ENCODE measurements around the gene EFCAB8.
A peak's percentile ranks its signal among the peaks of the same experiment; 100 is the strongest.
"Not testable (repeated sequence)": the region's sequence is repeated elsewhere in the genome, so short reads cannot be mapped to it uniquely, and the experiment has no call there.

The EFCAB8 gene

GRCh38 chr20:32970115-32970972 is 111.6 kb downstream of the EFCAB8 start:
- DNase-seq (ENCODE audit: low read depth in 1 of 2, low spot score in 1 of 2) = no peak
- no peak for TF ChIP-seq JUND (IDR thresholded peaks at IDR 0.05; ENCODE audit: low read depth)
- in situ Hi-C loops (cut with HindIII; ENCODE audit: low pct_unique_long_range_greater_than_20kb, low sequenced_read_pairs) = no loop called here

GRCh38 chr20:32970973-32971300 is 112.2 kb downstream of the EFCAB8 start:
- no peak for TF ChIP-seq JUND (IDR thresholded peaks at IDR 0.05; ENCODE audit: low read depth)
- in situ Hi-C loops (cut with HindIII; ENCODE audit: low pct_unique_long_range_greater_than_20kb, low sequenced_read_pairs) = no loop called here
- DNase-seq (ENCODE audit: low read depth in 1 of 2, low spot score in 1 of 2) = no peak

- DNase-seq (ENCODE audit: low read depth in 1 of 2, low spot score in 1 of 2) = no peak
Observed at GRCh38 chr20:32971703-32972161, 113.0 kb downstream of the EFCAB8 start.

GRCh38 chr20:32972181-32973076 is 113.7 kb downstream of the EFCAB8 start:
- DNase-seq (ENCODE audit: low read depth in 1 of 2, low spot score in 1 of 2) = no peak
- no peak for TF ChIP-seq JUND (IDR thresholded peaks at IDR 0.05; ENCODE audit: low read depth)
- in situ Hi-C loops (cut with HindIII; ENCODE audit: low pct_unique_long_range_greater_than_20kb, low sequenced_read_pairs) = no loop called here

More at GRCh38 chr20:32971703-32972161, 113.0 kb downstream of the EFCAB8 start:
- TF ChIP-seq JUND (IDR thresholded peaks at IDR 0.05; ENCODE audit: low read depth) = no peak
- in situ Hi-C loops (cut with HindIII; ENCODE audit: low pct_unique_long_range_greater_than_20kb, low sequenced_read_pairs) = no loop called here

GRCh38 chr20:32973077-32973717 is 114.5 kb downstream of the EFCAB8 start:
- TF ChIP-seq JUND (IDR thresholded peaks at IDR 0.05; ENCODE audit: low read depth) = no peak
- in situ Hi-C loops (cut with HindIII; ENCODE audit: low pct_unique_long_range_greater_than_20kb, low sequenced_read_pairs) = no loop called here

GRCh38 chr20:32974204-32975064 is 115.7 kb downstream of the EFCAB8 start:
- DNase-seq (ENCODE audit: low read depth in 1 of 2, low spot score in 1 of 2); in situ Hi-C loops (cut with HindIII; ENCODE audit: low pct_unique_long_range_greater_than_20kb, low sequenced_read_pairs): not testable (repeated sequence)

More at GRCh38 chr20:32973077-32973717, 114.5 kb downstream of the EFCAB8 start:
- no peak for DNase-seq (ENCODE audit: low read depth in 1 of 2, low spot score in 1 of 2)

GRCh38 chr20:32975121-32975520 is 116.4 kb downstream of the EFCAB8 start:
- in situ Hi-C loops (cut with HindIII; ENCODE audit: low pct_unique_long_range_greater_than_20kb, low sequenced_read_pairs); DNase-seq (ENCODE audit: low read depth in 1 of 2, low spot score in 1 of 2): not testable (repeated sequence)

- no peak for TF ChIP-seq JUND (IDR thresholded peaks at IDR 0.05; ENCODE audit: low read depth)
- in situ Hi-C loops (cut with HindIII; ENCODE audit: low pct_unique_long_range_greater_than_20kb, low sequenced_read_pairs) = no loop called here
- DNase-seq (ENCODE audit: low read depth in 1 of 2, low spot score in 1 of 2) = peak; percentile 69 to 96
Observed at GRCh38 chr20:32975698-32976674, 117.3 kb downstream of the EFCAB8 start.

GRCh38 chr20:32976746-32977145 is 118.0 kb downstream of the EFCAB8 start:
- peak in 1 of 2 experiments; percentile 91 for DNase-seq (ENCODE audit: low read depth in 1 of 2, low spot score in 1 of 2)
- in situ Hi-C loops (cut with HindIII; ENCODE audit: low pct_unique_long_range_greater_than_20kb, low sequenced_read_pairs) = no loop called here
- TF ChIP-seq JUND (IDR thresholded peaks at IDR 0.05; ENCODE audit: low read depth) = no peak

GRCh38 chr20:32977281-32978008 is 118.7 kb downstream of the EFCAB8 start:
- in situ Hi-C loops (cut with HindIII; ENCODE audit: low pct_unique_long_range_greater_than_20kb, low sequenced_read_pairs) = no loop called here

More at GRCh38 chr20:32977281-32978008, 118.7 kb downstream of the EFCAB8 start:
- no peak for TF ChIP-seq JUND (IDR thresholded peaks at IDR 0.05; ENCODE audit: low read depth)
- no peak for DNase-seq (ENCODE audit: low read depth in 1 of 2, low spot score in 1 of 2)
